Measurements from ENCODE around the gene GRHL1.

- TF ChIP-seq CTCF (tag by site-specific recombination; IDR thresholded peaks at IDR 0.05) (no peak), EGR2 (tag by site-specific recombination; IDR thresholded peaks at IDR 0.05; ENCODE audit: low read depth) (no peak), ZNF133 (tag by site-specific recombination; IDR thresholded peaks at IDR 0.05) (no peak)
Observed at GRCh38 chr2:10003206-10004125, 52.0 kb downstream of the GRHL1 start.
